Left colon (tissue), 2 donors: ENCODE results near the gene FAM174B. TPM values are rescaled to one million over a fixed set of nuclear protein-coding genes. Genes with fewer than 3 reads are reported as not detected.

Experiments used
- ATAC-seq: fragments of 200-7000 bp; cut with Tn5 transposase; one replicate; pipeline ENCODE4 v1.9.1; 2020; ENCODE audit warnings: mild to moderate bottlenecking, moderate library complexity
- DNase-seq, 2 donors: peaks; one replicate each; pipeline ENCODE4 v3.0.0-alpha.2; 2020
- intact Hi-C, 2 donors: fragments of 100-400 bp; cut with DNase I in 1 of 2; cut with micrococcal nuclease in 1 of 2; formaldehyde crosslinking; loops; one replicate each; pipeline versions ENCODE4 v1.11.2 to v1.14.0; 2022; cut with DNase I, micrococcal nuclease
- long read RNA-seq: library from polyadenylated mRNA; unstranded; transcript quantifications from one replicate; pipeline ENCODE4 v2.0.0, GENCODE V29; 2021
- total RNA-seq, 2 donors: library from RNA; stranded (reverse); fragmentation: NEBNext Ultra II Directional; extraction: Animal tissue kit (Norgen Biotek cat#: 25700); gene quantifications; one replicate each; pipeline ENCODE4 v1.2.1, GENCODE V29; 2021
- donor health status: DM: no; HTN: no; CAD: no.
- donor health status: DM: yes; HTN: yes; CAD: no.

The FAM174B gene
- total RNA-seq = 10 to 100 TPM; 29.5 to 32.4 TPM
- long read RNA-seq, transcript FAM174B-201 (3 exons, 2,792 nt) = major isoform, 42 of 53 reads
- long read RNA-seq, partial matches to known transcripts = 5 of 53 reads
- long read RNA-seq, other reads (novel, unspliced or antisense) = 5 of 53 reads

- ATAC-seq (peak; percentile 80), DNase-seq (peak; percentile 52 to 66)
- intact Hi-C loops = no loop called here
Measured at GRCh38 chr15:92655178-92655995, at the start of gene FAM174B. Gene FAM174B (minus strand): TSS chr15:92655775.

GRCh38 chr15:92696096-92696495 is 40.5 kb upstream of the FAM174B start:
- intact Hi-C loops = no loop called here
- ATAC-seq (no peak), DNase-seq (no peak)

- intact Hi-C loops = no loop called here
- DNase-seq (no peak), ATAC-seq (no peak)
Measured at GRCh38 chr15:92693691-92694331, 38.2 kb upstream of the FAM174B start.

- intact Hi-C loops = no loop called here
- DNase-seq (no peak), ATAC-seq (no peak)
Measured at GRCh38 chr15:92690395-92690794, 34.8 kb upstream of the FAM174B start.

GRCh38 chr15:92687746-92688145 is 32.2 kb upstream of the FAM174B start:
- no peak for DNase-seq
- no peak for ATAC-seq
- intact Hi-C loops = loop anchor here in 1 of 2 donors (10.0 kb wide), 1 partner anchor 163 kb away; no protein-coding TSS in a partner anchor

- intact Hi-C loops = loop anchor here in 1 of 2 donors (10.0 kb wide), 1 partner anchor 162 kb away; no protein-coding TSS in a partner anchor
- ATAC-seq (no peak), DNase-seq (no peak)
Measured at GRCh38 chr15:92687195-92687602, 31.6 kb upstream of the FAM174B start.

GRCh38 chr15:92683511-92683834 is 27.9 kb upstream of the FAM174B start:
- ATAC-seq = peak; percentile 53
- intact Hi-C loops = loop anchor here in 1 of 2 donors (10.0 kb wide), 1 partner anchor 159 kb away; no protein-coding TSS in a partner anchor
- DNase-seq = peak in 1 of 2 donors; percentile 36

- ATAC-seq = no peak
- intact Hi-C loops = loop anchor here in 1 of 2 donors (10.0 kb wide), 1 partner anchor 158 kb away; no protein-coding TSS in a partner anchor
- no peak for DNase-seq
Measured at GRCh38 chr15:92682741-92683510, 27.4 kb upstream of the FAM174B start.

GRCh38 chr15:92681141-92681631 is 25.6 kb upstream of the FAM174B start:
- DNase-seq = no peak
- intact Hi-C loops = loop anchor here in 1 of 2 donors (10.0 kb wide), 1 partner anchor 156 kb away; no protein-coding TSS in a partner anchor

GRCh38 chr15:92677999-92678398 is 22.4 kb upstream of the FAM174B start:
- no peak for ATAC-seq

More at GRCh38 chr15:92681141-92681631, 25.6 kb upstream of the FAM174B start:
- ATAC-seq = no peak

GRCh38 chr15:92676561-92676960 is 21.0 kb upstream of the FAM174B start:
- no peak for ATAC-seq
- no peak for DNase-seq
- intact Hi-C loops = no loop called here

More at GRCh38 chr15:92677999-92678398, 22.4 kb upstream of the FAM174B start:
- DNase-seq = peak in 1 of 2 donors; percentile 43
- intact Hi-C loops = no loop called here

- intact Hi-C loops = no loop called here
- ATAC-seq = no peak
- no peak for DNase-seq
Measured at GRCh38 chr15:92675485-92675884, 19.9 kb upstream of the FAM174B start.

GRCh38 chr15:92674347-92674746 is 18.8 kb upstream of the FAM174B start:
- no peak for ATAC-seq
- DNase-seq = no peak
- intact Hi-C loops = no loop called here

- ATAC-seq = no peak
- no peak for DNase-seq
- intact Hi-C loops = no loop called here
Measured at GRCh38 chr15:92672102-92672501, 16.5 kb upstream of the FAM174B start.

- intact Hi-C loops = no loop called here
- ATAC-seq (no peak), DNase-seq (no peak)
Measured at GRCh38 chr15:92671406-92671805, 15.8 kb upstream of the FAM174B start.

- ATAC-seq (no peak), DNase-seq (no peak)
Measured at GRCh38 chr15:92670621-92671020, 15.0 kb upstream of the FAM174B start.

GRCh38 chr15:92669432-92669831 is 13.9 kb upstream of the FAM174B start:
- intact Hi-C loops = no loop called here
- DNase-seq (no peak), ATAC-seq (no peak)

More at GRCh38 chr15:92670621-92671020, 15.0 kb upstream of the FAM174B start:
- intact Hi-C loops = no loop called here

- intact Hi-C loops = no loop called here
- ATAC-seq = no peak
- DNase-seq = no peak
Measured at GRCh38 chr15:92668620-92669019, 13.0 kb upstream of the FAM174B start.
